Glutamatergic neuron (in vitro differentiated cells): ENCODE data around the gene HRH2. TPM values are rescaled to one million over a fixed set of nuclear protein-coding genes. Genes with fewer than 3 reads are reported as not detected.

ENCODE experiments used
- DNase-seq: peaks from one replicate; pipeline ENCODE4 v3.0.0; 2022
- H3K27ac Mint-ChIP-seq: one replicate; pipeline ENCODE4 v1.8.0; 2020; ENCODE audit warnings: mild to moderate bottlenecking, mixed read lengths, inconsistent platforms; ENCODE audit not compliant: unreplicated experiment
- H3K27me3 Mint-ChIP-seq: one replicate; pipeline ENCODE4 v1.8.0; 2020; ENCODE audit warnings: mild to moderate bottlenecking, moderate library complexity, mixed read lengths, inconsistent platforms; ENCODE audit not compliant: unreplicated experiment
- H3K36me3 Mint-ChIP-seq: one replicate; pipeline ENCODE4 v1.8.0; 2020; ENCODE audit warnings: mild to moderate bottlenecking, mixed read lengths, inconsistent platforms; ENCODE audit not compliant: unreplicated experiment
- H3K4me1 Mint-ChIP-seq: one replicate; pipeline ENCODE4 v1.8.0; 2020; ENCODE audit warnings: mild to moderate bottlenecking, low read depth, mixed read lengths, inconsistent platforms; ENCODE audit not compliant: unreplicated experiment
- H3K4me3 Mint-ChIP-seq: one replicate; pipeline ENCODE4 v1.8.0; 2020; ENCODE audit warnings: mild to moderate bottlenecking, mixed read lengths, inconsistent platforms; ENCODE audit not compliant: unreplicated experiment
- H3K9me3 Mint-ChIP-seq: one replicate; pipeline ENCODE4 v1.8.0; 2020; ENCODE audit warnings: mild to moderate bottlenecking, moderate library complexity, mixed read lengths, inconsistent platforms; ENCODE audit not compliant: unreplicated experiment
- total RNA-seq: library from RNA; stranded (reverse); fragmentation: NEBNext Ultra II Directional; extraction: Animal tissue kit (Norgen Biotek cat#: 25700); gene quantifications from one replicate; pipeline ENCODE4 v1.2.1, GENCODE V29; 2021; ENCODE audit not compliant: unreplicated experiment
- TF ChIP-seq, protein P1 (sequence below): fragments of 200-600 bp; sonication (generic); IDR thresholded peaks from one replicate; pipeline ENCODE4 v1.5.0; 2021; ENCODE audit not compliant: partially characterized antibody, unreplicated experiment

The HRH2 gene
- total RNA-seq, 1 donor from 2014 or later, result not detected

DNA sequence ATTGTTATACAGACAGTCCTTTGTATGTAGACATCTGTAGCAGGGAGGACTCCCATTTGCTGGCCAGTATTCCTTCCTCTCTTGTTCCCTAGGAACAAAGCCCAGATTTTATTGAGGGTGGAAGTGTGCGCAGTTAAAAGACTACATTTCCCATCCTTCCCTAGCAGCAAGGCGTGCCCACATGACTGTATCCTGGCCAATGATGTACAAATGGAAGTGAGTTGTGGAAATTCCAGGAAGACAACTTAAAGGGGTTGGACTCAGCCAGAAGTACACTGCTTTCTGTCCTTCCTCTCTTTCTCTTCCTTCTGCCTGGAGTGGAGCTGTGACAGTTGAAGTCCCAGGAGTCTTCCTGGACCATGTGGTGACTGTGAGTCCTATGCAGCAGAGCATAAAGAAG is 89.0 kb downstream of the HRH2 start:
- Mint-ChIP-seq H3K27me3 (peaks cover 10% of the 10 kb centered on the region), H3K9me3 (peaks cover 11% of the 10 kb centered on the region)

DNA sequence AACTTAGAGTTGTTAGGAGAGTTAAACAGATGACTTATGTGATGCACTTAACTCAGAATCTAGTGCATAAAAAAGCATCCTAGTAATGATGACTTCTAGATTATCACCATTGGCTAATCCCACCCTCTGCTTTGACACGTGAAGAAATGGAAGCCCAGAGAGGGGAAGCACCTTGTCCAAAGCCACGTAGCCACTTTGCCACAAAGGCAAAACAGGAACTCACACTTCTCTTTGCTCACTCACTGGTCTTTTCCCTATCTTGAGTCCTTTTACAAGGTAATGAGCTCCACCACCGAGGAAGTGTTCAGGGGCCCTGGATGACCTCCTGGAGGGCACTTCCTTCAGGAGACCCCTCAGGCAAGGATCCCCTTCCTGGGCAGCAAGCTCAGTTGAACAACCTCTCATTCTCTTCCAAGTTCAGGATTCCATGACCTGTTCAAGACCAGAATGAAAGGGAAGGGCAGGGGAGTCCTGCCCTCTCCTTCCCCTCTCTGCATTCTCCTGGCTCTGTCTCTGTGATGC is 89.7 kb downstream of the HRH2 start:
- H3K27me3 Mint-ChIP-seq, result peaks cover 10% of the 10 kb centered on the region
- H3K9me3 Mint-ChIP-seq, result peaks cover 11% of the 10 kb centered on the region
- H3K4me3 Mint-ChIP-seq, result no peak overlapping the region
- peak overlapping the region; percentile 72 for H3K27ac Mint-ChIP-seq
- peaks cover 45% of the 10 kb centered on the region for H3K4me1 Mint-ChIP-seq
- H3K36me3 Mint-ChIP-seq, result no peaks in the 10 kb centered on the region
- TF ChIP-seq, protein P1, sequence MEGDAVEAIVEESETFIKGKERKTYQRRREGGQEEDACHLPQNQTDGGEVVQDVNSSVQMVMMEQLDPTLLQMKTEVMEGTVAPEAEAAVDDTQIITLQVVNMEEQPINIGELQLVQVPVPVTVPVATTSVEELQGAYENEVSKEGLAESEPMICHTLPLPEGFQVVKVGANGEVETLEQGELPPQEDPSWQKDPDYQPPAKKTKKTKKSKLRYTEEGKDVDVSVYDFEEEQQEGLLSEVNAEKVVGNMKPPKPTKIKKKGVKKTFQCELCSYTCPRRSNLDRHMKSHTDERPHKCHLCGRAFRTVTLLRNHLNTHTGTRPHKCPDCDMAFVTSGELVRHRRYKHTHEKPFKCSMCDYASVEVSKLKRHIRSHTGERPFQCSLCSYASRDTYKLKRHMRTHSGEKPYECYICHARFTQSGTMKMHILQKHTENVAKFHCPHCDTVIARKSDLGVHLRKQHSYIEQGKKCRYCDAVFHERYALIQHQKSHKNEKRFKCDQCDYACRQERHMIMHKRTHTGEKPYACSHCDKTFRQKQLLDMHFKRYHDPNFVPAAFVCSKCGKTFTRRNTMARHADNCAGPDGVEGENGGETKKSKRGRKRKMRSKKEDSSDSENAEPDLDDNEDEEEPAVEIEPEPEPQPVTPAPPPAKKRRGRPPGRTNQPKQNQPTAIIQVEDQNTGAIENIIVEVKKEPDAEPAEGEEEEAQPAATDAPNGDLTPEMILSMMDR, result no peak
- DNase-seq, result no peak

More for the DNA sequence above, 89.0 kb downstream of the HRH2 start:
- Mint-ChIP-seq H3K4me1 (peaks cover 39% of the 10 kb centered on the region), H3K4me3 (peak overlapping the region; percentile 65), H3K27ac (peak overlapping the region; percentile 60), H3K36me3 (no peaks in the 10 kb centered on the region)
- DNase-seq, result no peak
- TF ChIP-seq, protein P1, result no peak

DNA sequence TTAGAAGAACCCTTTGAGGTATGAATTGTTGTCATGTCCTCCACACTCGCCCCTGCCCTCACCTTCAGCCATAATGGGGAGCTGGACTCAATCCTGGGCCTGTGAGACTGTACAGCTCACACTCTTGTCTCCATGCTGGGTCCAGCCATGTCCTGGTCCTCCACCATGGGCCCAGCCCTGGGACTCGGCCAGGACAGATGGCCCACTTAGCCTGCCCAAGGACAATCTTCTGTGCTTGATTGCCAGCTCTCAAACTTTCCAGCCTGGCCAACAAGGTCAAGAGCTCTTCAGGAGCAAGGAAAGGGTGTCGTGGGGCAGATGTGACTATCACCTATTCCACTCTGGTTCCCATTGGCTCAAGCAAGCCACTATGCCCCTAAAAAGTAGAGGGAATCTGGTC is 90.8 kb downstream of the HRH2 start:
- H3K4me1 Mint-ChIP-seq, result peaks cover 56% of the 10 kb centered on the region
- no peak overlapping the region for H3K4me3 Mint-ChIP-seq
- no peak for DNase-seq
- H3K36me3 Mint-ChIP-seq, result no peaks in the 10 kb centered on the region
- TF ChIP-seq, protein P1, result no peak
- peaks cover 11% of the 10 kb centered on the region for H3K9me3 Mint-ChIP-seq
- H3K27me3 Mint-ChIP-seq, result peaks cover 8% of the 10 kb centered on the region
- H3K27ac Mint-ChIP-seq, result no peak overlapping the region

DNA sequence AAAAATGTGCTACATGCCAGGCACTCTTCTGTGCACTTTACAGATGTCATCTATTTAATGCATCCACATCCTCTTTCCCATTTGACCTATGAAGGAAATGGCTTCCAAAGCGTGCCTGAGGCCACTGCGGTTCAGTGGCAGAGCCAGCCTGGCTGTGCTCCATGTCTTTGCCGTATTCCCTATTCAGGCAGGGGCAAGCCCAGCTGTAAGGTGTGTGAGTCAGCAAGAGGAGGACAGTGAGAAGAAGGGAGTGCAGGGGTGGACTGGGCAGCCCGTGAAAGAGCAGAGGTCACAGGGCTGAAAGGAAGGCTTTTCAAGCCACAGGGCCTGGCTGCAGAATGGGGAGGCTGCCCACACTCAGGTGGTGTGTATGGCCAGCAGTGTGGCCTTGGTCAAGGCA is 91.7 kb downstream of the HRH2 start:
- Mint-ChIP-seq H3K27me3 (peaks cover 10% of the 10 kb centered on the region), H3K4me1 (peaks cover 64% of the 10 kb centered on the region), H3K9me3 (peaks cover 13% of the 10 kb centered on the region), H3K36me3 (peaks cover 5% of the 10 kb centered on the region), H3K4me3 (peak overlapping the region; percentile 61), H3K27ac (peak overlapping the region; percentile 96)
- TF ChIP-seq, protein P1, result no peak
- DNase-seq, result no peak

DNA sequence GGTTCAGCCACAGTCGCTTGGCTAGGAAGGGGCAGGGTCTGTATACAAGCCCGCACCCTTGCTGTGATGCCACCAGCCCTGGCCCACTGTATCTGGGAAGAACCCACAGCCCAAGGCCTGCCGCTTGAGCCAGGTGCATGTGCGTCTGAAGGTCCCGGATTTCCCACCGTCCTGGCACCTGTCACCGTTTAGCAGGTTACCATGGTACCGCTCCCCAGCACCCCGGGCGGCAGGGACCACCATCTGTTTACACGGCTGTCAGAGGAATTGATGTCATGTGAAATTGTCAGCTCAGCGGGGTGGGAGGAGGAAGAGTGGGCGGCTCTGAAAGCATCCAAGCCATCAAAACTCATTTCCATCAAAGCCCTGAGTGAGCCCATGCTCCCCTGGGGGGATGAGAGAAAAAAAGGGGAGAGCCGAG is 92.7 kb downstream of the HRH2 start:
- H3K36me3 Mint-ChIP-seq, result peaks cover 5% of the 10 kb centered on the region
- H3K27me3 Mint-ChIP-seq, result peaks cover 10% of the 10 kb centered on the region
- H3K27ac Mint-ChIP-seq, result peak overlapping the region; percentile 96
- H3K9me3 Mint-ChIP-seq, result peaks cover 16% of the 10 kb centered on the region
- peak overlapping the region; percentile 67 for H3K4me3 Mint-ChIP-seq
- peak; percentile 92 for DNase-seq
- TF ChIP-seq, protein P1, result no peak
- peaks cover 70% of the 10 kb centered on the region for H3K4me1 Mint-ChIP-seq
